Choroid plexus epithelial cell (primary cell): ENCODE results near the gene CABP4.

Experiments
- DNase-seq: peaks from one replicate; pipeline ENCODE4 v3.0.0-alpha.2; 2010; ENCODE audit warnings: low read depth
- H3K4me3 ChIP-seq: 2 replicates; pipeline ENCODE4 v1.5.1; 2011; ENCODE audit warnings: low read depth, mild to moderate bottlenecking, control low read depth, low read length, moderate library complexity
- TF ChIP-seq, protein P1 (sequence below): conservative IDR thresholded peaks from 2 replicates; pipeline ENCODE4 v1.5.1; 2011; ENCODE audit warnings: low read depth, mild to moderate bottlenecking, control low read depth, inconsistent platforms, low read length, moderate library complexity

Gene CABP4

DNA sequence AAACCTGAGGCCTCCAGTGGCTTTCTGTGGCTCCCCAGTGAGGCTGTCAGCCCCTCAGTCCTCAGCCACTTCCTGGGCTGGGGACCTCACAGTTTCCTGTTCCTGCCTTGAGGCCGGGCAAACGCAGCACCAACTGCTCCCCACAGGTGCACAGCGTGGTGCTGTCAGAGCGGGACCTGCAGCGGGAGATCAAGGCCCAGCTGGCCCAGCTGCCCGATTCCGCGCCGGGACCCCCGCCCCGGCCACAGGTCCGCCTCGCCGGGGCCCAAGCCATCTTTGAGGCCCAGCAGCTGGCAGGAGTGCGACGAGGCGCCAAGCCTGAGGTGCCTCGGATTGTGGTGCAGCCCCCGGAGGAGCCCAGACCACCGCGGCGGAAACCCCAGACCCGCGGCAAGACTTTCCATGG, 45.9 kb upstream of the CABP4 start:
- DNase-seq, result no peak
- no peak overlapping the region for H3K4me3 ChIP-seq
- TF ChIP-seq, protein P1, sequence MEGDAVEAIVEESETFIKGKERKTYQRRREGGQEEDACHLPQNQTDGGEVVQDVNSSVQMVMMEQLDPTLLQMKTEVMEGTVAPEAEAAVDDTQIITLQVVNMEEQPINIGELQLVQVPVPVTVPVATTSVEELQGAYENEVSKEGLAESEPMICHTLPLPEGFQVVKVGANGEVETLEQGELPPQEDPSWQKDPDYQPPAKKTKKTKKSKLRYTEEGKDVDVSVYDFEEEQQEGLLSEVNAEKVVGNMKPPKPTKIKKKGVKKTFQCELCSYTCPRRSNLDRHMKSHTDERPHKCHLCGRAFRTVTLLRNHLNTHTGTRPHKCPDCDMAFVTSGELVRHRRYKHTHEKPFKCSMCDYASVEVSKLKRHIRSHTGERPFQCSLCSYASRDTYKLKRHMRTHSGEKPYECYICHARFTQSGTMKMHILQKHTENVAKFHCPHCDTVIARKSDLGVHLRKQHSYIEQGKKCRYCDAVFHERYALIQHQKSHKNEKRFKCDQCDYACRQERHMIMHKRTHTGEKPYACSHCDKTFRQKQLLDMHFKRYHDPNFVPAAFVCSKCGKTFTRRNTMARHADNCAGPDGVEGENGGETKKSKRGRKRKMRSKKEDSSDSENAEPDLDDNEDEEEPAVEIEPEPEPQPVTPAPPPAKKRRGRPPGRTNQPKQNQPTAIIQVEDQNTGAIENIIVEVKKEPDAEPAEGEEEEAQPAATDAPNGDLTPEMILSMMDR, result no peak

DNA sequence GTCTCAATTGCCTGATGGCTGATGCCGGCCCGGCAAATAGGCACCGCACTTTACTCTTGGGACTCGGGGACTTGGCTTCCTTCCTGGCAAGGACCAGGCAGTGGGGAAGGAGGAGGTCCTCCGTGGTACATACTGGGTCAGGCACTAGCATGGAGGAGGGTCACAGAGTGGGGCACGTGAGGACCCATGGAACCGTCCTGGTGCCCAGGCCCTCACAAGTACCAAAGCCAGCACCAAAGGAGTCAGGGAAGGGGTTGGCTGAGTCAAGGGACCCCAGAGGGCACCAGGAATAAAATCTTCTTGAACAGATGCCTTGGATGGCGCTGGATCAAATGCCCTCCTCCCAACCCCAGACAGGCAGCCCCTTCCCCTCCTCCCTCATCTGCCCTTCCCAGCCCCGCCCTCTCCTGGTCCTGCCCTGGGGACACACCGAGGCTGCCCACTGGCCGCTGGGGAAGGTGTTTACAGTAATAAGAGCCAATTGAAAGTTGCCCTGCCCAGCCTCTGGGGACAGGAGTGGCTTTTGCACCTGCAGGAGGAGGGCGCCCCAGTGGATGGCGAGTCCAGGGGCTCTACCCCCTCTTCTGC, 45.3 kb upstream of the CABP4 start:
- TF ChIP-seq, protein P1, result no peak
- H3K4me3 ChIP-seq, result no peak overlapping the region
- DNase-seq, result no peak

DNA sequence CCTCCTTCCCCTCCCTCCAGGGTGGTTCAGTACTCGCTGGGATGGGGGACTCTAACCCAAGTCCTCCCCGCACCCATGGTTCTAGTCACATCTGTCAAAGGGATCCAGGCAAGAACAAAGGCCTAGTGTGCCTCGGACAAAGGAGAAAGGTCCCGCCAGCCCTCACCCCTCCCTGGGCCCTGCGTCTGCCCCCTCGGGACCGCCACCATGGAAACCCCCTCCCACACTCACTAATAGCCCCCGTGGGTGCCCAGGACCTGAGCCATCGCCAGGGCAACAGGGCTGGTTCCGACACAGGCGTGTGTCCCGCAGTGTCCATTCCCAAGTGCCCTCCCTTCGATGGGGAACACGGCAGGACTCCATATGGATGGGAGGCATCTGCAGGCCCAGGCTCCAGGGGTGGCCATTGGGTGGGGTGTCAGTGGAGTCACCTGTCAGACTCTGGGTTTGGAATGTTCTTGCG, 44.8 kb upstream of the CABP4 start:
- DNase-seq, result no peak
- no peak overlapping the region for H3K4me3 ChIP-seq
- TF ChIP-seq, protein P1, result no peak

DNA sequence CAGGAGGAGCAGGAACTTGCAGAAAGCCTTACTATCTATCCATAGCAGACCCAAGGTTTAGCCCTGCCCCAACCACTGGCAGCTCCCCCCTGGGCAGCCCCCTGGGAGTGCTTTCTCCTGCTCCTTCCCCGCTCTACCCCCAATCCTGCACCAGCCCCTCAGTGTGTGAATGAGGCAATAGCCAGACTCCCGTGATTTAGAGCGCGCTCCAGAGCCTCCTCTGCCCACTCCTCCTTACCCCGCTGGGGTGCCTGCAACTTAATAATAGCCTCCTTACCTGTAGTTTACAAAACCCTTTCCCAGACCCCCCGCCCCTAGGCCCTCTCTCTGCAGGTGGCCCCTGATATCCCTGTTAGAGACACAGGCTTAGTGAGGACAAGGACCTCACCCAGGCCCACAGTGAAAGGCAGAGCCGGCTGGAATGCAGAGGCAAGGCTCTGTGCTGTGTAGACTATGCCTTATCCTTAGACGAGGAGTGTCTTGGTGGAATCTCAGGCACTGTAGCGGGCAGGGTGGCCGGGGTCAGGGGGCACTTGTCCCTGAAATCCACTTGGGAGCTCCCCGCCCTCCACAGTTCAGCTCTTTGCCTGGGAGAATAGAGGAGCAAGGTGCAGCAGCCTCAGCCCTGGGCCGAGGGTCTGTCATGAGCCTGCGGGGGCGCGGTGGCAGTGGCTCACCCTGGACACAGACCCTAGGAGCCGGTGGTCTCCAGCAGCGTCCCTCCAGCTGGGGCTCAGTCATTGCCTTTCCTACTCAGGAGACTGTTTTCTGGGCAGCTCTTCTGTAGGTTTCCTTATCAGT, 44.0 kb upstream of the CABP4 start:
- no peak overlapping the region for H3K4me3 ChIP-seq
- TF ChIP-seq, protein P1, result no peak
- no peak for DNase-seq

DNA sequence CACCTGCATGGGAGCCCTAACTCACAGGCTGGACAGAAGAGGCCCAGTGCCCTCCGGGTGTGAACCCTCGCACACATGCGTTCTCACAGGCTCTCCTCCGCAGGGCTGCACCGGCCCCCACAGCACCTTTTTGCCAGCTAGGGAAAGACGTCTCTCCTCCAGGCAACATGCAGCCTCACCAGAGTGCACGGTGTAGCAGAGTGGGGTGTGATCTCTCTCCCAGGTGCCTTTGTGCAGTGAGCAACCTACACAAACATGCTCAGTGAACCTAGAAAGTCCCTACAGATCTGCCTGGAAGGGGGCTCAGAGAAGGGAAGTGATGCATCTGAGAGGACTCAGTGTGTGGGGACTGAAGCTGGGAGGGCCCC, 43.4 kb upstream of the CABP4 start:
- TF ChIP-seq, protein P1, result no peak
- no peak for DNase-seq
- H3K4me3 ChIP-seq, result no peak overlapping the region

DNA sequence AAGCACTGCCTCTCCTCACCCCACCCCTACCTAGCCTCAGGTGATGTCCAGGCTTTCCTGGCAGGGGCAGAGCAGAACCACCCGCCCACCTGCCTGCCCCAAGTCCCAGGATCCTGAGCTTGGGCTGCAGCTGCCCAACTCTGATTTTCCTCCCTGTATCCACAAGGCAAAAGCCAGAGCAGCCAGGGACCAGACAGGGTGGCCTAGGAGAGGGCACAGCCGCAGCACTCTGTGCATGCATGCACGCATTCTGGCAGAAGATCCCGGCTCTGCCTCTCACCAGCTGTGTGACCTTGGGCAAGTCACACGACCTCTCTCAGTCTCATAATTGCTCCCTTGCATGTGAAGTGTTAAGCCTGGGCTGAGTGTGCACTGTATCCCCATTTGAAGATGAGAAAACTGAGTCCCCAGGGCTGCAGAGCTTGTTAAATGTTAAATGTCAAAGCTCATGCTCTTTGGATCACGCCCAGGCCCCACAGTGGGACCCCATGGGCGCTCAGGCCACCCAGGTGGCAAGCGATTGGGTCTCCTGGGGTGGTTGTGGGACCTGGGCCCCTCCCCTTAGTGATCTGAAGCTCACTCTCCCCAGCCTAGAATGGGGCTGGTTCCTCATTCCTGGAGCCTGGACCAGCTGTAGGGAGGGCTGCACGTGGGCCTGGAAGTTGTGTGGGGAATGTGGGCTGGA, 42.5 kb upstream of the CABP4 start:
- TF ChIP-seq, protein P1, result no peak
- H3K4me3 ChIP-seq, result no peak overlapping the region
- DNase-seq, result no peak
